Loucy (cell line): ENCODE results near the gene CLEC16A.

Experiments
- EZH2phosphoT487 ChIP-seq: fragments of 200-600 bp; IDR thresholded peaks from 2 replicates; pipeline ENCODE4 v1.6.1; 2018; ENCODE audit warnings: antibody characterized with exemption, mild to moderate bottlenecking, moderate library complexity, borderline replicate concordance
- TF ChIP-seq, protein P1 (sequence below): fragments of 200-600 bp; sonication (generic); conservative IDR thresholded peaks from 2 replicates; pipeline ENCODE4 v1.5.1; 2014; ENCODE audit warnings: mild to moderate bottlenecking, antibody characterized with exemption, low read length

GRCh38 chr16:11231367-11231970, 287.1 kb downstream of the CLEC16A start:
- TF ChIP-seq, protein P1, sequence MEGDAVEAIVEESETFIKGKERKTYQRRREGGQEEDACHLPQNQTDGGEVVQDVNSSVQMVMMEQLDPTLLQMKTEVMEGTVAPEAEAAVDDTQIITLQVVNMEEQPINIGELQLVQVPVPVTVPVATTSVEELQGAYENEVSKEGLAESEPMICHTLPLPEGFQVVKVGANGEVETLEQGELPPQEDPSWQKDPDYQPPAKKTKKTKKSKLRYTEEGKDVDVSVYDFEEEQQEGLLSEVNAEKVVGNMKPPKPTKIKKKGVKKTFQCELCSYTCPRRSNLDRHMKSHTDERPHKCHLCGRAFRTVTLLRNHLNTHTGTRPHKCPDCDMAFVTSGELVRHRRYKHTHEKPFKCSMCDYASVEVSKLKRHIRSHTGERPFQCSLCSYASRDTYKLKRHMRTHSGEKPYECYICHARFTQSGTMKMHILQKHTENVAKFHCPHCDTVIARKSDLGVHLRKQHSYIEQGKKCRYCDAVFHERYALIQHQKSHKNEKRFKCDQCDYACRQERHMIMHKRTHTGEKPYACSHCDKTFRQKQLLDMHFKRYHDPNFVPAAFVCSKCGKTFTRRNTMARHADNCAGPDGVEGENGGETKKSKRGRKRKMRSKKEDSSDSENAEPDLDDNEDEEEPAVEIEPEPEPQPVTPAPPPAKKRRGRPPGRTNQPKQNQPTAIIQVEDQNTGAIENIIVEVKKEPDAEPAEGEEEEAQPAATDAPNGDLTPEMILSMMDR, result no peak
- no peak for TF ChIP-seq EZH2phosphoT487
